ACHN (cell line): Measurements from ENCODE around the gene GPR26.

Experiments
- DNase-seq: peaks from one replicate; pipeline ENCODE4 v3.0.0-alpha.2; 2015
- in situ Hi-C: cut with HindIII; loops from 2 replicates; pipeline ENCODE4 v1.10.0; 2017; ENCODE audit warnings: low sequenced_read_pairs, low pct_ligation_motif_present, low pct_unique_long_range_greater_than_20kb

The GPR26 gene

DNA sequence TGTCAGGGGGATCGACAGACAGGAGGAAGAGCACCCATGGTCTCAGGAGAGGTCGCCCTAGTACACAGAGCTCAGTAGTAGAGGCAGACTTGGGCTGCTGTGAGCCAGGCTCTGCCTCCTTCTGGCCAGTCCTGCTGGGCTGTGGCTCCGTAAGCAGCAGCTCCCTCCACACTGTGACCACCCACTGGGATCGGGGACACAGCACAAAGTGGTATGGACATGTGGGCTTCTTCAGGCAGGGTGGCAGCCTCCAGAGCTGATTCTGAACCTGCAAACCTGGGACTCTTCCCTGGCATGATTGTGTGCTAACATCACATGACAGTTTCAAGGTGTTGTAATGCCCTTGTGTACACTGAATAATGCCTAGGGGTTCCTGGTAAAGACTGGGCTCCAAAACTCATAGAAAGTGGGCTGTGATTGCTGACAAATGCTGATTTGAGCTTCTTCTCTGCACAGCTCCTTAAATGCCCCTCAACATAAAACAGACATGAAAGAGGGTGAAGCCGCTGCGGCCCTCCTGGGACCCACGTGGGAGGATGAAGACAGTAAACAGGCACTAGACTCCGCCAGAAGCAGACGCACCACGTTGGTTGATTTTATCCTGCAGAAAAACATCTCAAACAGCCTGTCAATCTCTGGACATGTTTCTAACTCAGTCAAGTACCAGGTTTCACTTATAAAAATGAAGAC is 76.7 kb downstream of the GPR26 start:
- DNase-seq, result no peak
- in situ Hi-C loops, result no loop called here

DNA sequence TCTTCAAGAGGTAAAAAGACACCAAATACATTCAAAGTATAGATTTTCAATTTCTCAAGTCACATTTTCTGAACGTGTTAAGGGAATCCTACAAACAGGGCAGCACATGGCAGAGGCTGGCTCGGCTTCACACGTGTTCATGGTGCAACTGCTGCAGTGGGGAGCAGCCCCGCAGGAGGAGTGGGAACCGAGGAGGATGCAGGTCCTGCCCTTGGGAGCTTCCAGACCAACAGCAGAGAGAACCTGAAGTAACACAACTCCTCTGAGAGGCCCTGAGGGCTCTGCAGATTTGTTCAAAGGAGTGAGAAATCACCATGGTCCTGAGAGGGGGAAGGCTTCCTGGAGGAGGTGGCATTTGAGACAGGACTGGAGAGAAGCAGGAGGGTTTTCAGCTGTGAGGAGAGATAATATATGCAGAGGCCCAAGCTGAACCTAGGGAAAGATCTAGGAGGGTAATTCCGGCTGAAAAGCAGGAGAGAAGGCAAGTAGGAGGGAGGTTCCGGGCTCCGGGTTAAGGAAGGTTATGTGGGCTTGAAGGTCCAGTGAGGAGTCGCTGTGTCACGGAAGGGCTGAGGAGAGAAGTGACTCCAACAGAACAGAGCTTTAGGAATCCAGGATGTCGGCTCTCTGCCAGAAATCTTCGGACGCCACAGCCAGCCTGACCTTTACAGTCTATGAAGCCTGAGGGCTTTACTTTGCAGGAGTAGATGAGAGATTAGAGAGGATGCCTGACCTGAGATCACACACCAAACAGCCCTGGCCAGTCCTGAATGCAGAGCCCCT is 77.5 kb downstream of the GPR26 start:
- in situ Hi-C loops, result no loop called here
- no peak for DNase-seq

DNA sequence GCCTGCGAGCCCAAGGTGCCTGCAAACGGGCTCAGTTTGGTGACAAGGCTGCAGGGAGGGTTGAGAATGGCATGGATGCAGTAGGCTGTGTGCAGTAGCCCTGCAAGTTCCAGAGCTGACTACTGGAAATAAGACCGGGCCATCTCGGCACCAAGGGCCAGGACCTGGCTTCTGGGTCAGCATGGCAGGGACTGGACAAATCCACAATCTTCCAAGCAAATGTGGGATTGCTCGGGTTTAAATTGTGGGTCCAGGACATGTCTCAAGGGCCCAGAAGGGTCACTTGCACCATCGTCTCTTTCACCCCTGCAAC is 78.0 kb downstream of the GPR26 start:
- in situ Hi-C loops, result no loop called here
- DNase-seq, result no peak
